M059J (cell line): ENCODE results near the gene JAK3. TPM values are rescaled to one million over a fixed set of nuclear protein-coding genes. Genes with fewer than 3 reads are reported as not detected.

ENCODE experiments used
- DNase-seq: peaks from one replicate; pipeline ENCODE4 v3.0.0-alpha.2; 2012; ENCODE audit warnings: low read depth
- total RNA-seq: library from RNA; depleted of rRNA; stranded (reverse); fragments of >200 nt; shearing (Covaris generic); gene quantifications from 2 replicates; pipeline ENCODE4 v1.2.3, GENCODE V29; 2014

JAK3 gene
- total RNA-seq, 1 experiment from 2014 or later: 0.39 TPM

GRCh38 chr19:17840019-17840418, 7.8 kb downstream of the JAK3 start:
- no peak for DNase-seq

GRCh38 chr19:17837972-17838371, 9.8 kb downstream of the JAK3 start:
- no peak for DNase-seq

GRCh38 chr19:17836530-17836929, 11.3 kb downstream of the JAK3 start:
- DNase-seq: no peak

- DNase-seq: no peak
Observed at GRCh38 chr19:17835182-17836006, 12.4 kb downstream of the JAK3 start.

GRCh38 chr19:17834350-17835181, 13.2 kb downstream of the JAK3 start:
- peak; percentile 47 for DNase-seq

GRCh38 chr19:17832443-17833208, 15.2 kb downstream of the JAK3 start:
- no peak for DNase-seq

- no peak for DNase-seq
Observed at GRCh38 chr19:17831419-17831888, 16.3 kb downstream of the JAK3 start.

- peak; percentile 78 for DNase-seq
Observed at GRCh38 chr19:17830567-17831418, 17.0 kb downstream of the JAK3 start.

GRCh38 chr19:17829855-17830566, 17.8 kb downstream of the JAK3 start:
- DNase-seq: peak; percentile 69

GRCh38 chr19:17826508-17827056, 21.2 kb downstream of the JAK3 start:
- DNase-seq: no peak

- DNase-seq: no peak
Observed at GRCh38 chr19:17824339-17824738, 23.4 kb downstream of the JAK3 start.

- no peak for DNase-seq
Observed at GRCh38 chr19:17821190-17821589, 26.6 kb downstream of the JAK3 start, which contains the start of gene INSL3. Gene INSL3 (minus strand): TSS chr19:17821519. CDS start chr19:17821506, 13 bp downstream.

- DNase-seq: no peak
Observed at GRCh38 chr19:17817668-17818363, 30.0 kb downstream of the JAK3 start.

- no peak for DNase-seq
Observed at GRCh38 chr19:17812099-17812498, 35.7 kb downstream of the JAK3 start.

- no peak for DNase-seq
Observed at GRCh38 chr19:17811681-17812080, 36.1 kb downstream of the JAK3 start.

- DNase-seq: no peak
Observed at GRCh38 chr19:17811103-17811502, 36.7 kb downstream of the JAK3 start.

- DNase-seq: no peak
Observed at GRCh38 chr19:17807731-17808316, 40.0 kb downstream of the JAK3 start.

GRCh38 chr19:17806945-17807344, 40.8 kb downstream of the JAK3 start:
- DNase-seq: peak; percentile 51

- DNase-seq: no peak
Observed at GRCh38 chr19:17805427-17805826, 42.4 kb downstream of the JAK3 start.
